Measurements from ENCODE around the gene NOL3. TPM values are rescaled to one million over a fixed set of nuclear protein-coding genes. Genes with fewer than 3 reads are reported as not detected.

Gene NOL3
- total and polyA plus RNA-seq, 2 of the 13 experiments (the other 11 are each of a cell fraction or from before 2014, with no cell fraction given) = 5.7 to 20.5 TPM

DNA sequence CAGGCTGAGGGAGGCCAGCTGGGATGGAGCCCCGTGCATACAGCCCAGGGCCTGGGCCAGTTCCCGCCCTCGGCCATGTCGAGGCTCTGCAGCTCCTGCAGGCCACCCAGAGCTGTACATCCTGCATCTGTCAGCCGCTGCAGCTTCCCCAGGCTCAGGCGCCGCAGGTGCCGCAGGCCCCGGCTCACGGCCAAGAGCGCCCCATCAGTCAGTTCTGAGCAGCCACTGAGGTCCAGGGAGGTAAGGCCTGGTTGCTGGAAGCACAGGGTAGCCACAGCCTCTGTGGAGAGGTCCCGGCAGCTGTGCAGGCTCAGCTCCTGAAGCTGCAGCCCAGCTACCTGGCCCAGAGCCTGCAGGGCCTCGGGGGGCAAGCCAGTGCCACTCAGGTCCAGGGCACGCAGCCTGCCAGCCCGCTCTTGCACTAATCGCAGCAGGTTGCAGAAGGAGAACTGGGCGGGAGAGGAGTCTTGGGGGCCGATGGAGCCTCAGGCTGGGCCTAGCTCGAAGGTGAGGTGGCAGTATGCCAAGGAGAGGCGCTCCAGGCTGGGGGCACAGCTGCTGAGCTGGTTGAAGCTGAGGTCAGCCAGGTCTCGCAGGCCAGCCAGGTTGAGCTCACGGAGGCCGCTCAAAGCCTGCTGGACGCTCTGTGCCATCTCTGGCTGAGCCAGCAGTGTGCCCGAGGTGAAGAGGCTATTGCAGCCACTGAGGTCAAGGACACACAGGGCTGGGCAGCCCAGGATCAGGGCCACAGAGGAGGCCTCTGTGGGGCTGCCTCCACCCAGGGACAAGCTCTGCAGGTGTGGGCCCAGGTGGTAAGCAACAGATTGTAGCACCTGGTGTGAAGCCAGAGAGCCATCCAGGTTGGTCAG lies 40.0 kb downstream of the NOL3 start (continued):
- TF ChIP-seq CBX2 (IDR thresholded peaks at IDR 0.05; ENCODE audit: low read depth, low read length) (no peak), CBX2 (CRISPR knock-in tag; IDR thresholded peaks at IDR 0.05; ENCODE audit: low read depth) (no peak), SAFB2 (CRISPR knock-in tag; IDR thresholded peaks at IDR 0.05; ENCODE audit: borderline replicate concordance, low read depth) (peak; percentile 54; the same call in 1 of the 2 replicates), EZH2 (conservative IDR thresholded peaks at IDR 0.05; ENCODE audit: low read depth, low read length) (no peak), ZZZ3 (CRISPR knock-in tag; IDR thresholded peaks at IDR 0.05; ENCODE audit: borderline replicate concordance) (no peak), ADNP (CRISPR knock-in tag; IDR thresholded peaks at IDR 0.05) (no peak), ZNF563 (CRISPR knock-in tag; IDR thresholded peaks at IDR 0.05) (no peak), ZNF282 (IDR thresholded peaks at IDR 0.05; ENCODE audit: partially characterized antibody) (no peak), ZNF616 (CRISPR knock-in tag; IDR thresholded peaks at IDR 0.05; ENCODE audit: low read depth) (no peak), ZNF224 (CRISPR knock-in tag; IDR thresholded peaks at IDR 0.05) (no peak), SRY (CRISPR knock-in tag; IDR thresholded peaks at IDR 0.05) (0 out of 2 replicates have a peak, but pooled peaks have one; percentile 27), PTBP1 (IDR thresholded peaks at IDR 0.05; ENCODE audit: low read depth, low read length, poor library complexity, severe bottlenecking) (peak; percentile 17), SIX4 (CRISPR knock-in tag; IDR thresholded peaks at IDR 0.05) (no peak), TBX2 (CRISPR knock-in tag; IDR thresholded peaks at IDR 0.05; ENCODE audit: borderline replicate concordance) (no peak), ZSCAN25 (CRISPR knock-in tag; IDR thresholded peaks at IDR 0.05) (no peak), MIXL1 (CRISPR knock-in tag; IDR thresholded peaks at IDR 0.05) (no peak), ATRX (CRISPR knock-in tag; IDR thresholded peaks at IDR 0.05; ENCODE audit: borderline replicate concordance) (no peak), MBD4 (IDR thresholded peaks at IDR 0.05; ENCODE audit: borderline replicate concordance, low read length) (no peak), FOXC1 (CRISPR knock-in tag; IDR thresholded peaks at IDR 0.05; ENCODE audit: borderline replicate concordance) (no peak)
- TF ChIP-seq, protein P1, sequence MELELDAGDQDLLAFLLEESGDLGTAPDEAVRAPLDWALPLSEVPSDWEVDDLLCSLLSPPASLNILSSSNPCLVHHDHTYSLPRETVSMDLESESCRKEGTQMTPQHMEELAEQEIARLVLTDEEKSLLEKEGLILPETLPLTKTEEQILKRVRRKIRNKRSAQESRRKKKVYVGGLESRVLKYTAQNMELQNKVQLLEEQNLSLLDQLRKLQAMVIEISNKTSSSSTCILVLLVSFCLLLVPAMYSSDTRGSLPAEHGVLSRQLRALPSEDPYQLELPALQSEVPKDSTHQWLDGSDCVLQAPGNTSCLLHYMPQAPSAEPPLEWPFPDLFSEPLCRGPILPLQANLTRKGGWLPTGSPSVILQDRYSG (CRISPR knock-in tag; IDR thresholded peaks at IDR 0.05) = no peak
- TF ChIP-seq, protein P2, sequence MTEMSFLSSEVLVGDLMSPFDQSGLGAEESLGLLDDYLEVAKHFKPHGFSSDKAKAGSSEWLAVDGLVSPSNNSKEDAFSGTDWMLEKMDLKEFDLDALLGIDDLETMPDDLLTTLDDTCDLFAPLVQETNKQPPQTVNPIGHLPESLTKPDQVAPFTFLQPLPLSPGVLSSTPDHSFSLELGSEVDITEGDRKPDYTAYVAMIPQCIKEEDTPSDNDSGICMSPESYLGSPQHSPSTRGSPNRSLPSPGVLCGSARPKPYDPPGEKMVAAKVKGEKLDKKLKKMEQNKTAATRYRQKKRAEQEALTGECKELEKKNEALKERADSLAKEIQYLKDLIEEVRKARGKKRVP (CRISPR knock-in tag; IDR thresholded peaks at IDR 0.05) = no peak
- TF ChIP-seq, protein P3, sequence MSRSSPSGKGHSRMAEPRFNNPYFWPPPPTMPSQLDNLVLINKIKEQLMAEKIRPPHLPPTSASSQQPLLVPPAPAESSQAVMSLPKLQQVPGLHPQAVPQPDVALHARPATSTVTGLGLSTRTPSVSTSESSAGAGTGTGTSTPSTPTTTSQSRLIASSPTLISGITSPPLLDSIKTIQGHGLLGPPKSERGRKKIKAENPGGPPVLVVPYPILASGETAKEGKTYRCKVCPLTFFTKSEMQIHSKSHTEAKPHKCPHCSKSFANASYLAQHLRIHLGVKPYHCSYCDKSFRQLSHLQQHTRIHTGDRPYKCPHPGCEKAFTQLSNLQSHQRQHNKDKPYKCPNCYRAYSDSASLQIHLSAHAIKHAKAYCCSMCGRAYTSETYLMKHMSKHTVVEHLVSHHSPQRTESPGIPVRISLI (CRISPR knock-in tag; IDR thresholded peaks at IDR 0.05; ENCODE audit: borderline replicate concordance) = no peak
- TF ChIP-seq, protein P4, sequence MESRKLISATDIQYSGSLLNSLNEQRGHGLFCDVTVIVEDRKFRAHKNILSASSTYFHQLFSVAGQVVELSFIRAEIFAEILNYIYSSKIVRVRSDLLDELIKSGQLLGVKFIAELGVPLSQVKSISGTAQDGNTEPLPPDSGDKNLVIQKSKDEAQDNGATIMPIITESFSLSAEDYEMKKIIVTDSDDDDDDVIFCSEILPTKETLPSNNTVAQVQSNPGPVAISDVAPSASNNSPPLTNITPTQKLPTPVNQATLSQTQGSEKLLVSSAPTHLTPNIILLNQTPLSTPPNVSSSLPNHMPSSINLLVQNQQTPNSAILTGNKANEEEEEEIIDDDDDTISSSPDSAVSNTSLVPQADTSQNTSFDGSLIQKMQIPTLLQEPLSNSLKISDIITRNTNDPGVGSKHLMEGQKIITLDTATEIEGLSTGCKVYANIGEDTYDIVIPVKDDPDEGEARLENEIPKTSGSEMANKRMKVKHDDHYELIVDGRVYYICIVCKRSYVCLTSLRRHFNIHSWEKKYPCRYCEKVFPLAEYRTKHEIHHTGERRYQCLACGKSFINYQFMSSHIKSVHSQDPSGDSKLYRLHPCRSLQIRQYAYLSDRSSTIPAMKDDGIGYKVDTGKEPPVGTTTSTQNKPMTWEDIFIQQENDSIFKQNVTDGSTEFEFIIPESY (CRISPR knock-in tag; IDR thresholded peaks at IDR 0.05) = peak; percentile 14; the same call in 1 of the 2 replicates
